Activated CD4-positive, alpha-beta T cell treated with anti-CD3 and anti-CD28 coated beads for 24 hours (primary cell): Measurements from ENCODE around the gene FBXO7.
A peak's percentile ranks its signal among the peaks of the same experiment; 100 is the strongest.
"Not testable (repeated sequence)": the region's sequence is repeated elsewhere in the genome, so short reads cannot be mapped to it uniquely, and the experiment has no call there.

Experiments used
- DNase-seq, 2 donors: peaks; one replicate each; pipeline ENCODE4 v3.0.0-alpha.2; 2020; ENCODE audit warnings: low read depth in 2 of 2

FBXO7 gene

DNA sequence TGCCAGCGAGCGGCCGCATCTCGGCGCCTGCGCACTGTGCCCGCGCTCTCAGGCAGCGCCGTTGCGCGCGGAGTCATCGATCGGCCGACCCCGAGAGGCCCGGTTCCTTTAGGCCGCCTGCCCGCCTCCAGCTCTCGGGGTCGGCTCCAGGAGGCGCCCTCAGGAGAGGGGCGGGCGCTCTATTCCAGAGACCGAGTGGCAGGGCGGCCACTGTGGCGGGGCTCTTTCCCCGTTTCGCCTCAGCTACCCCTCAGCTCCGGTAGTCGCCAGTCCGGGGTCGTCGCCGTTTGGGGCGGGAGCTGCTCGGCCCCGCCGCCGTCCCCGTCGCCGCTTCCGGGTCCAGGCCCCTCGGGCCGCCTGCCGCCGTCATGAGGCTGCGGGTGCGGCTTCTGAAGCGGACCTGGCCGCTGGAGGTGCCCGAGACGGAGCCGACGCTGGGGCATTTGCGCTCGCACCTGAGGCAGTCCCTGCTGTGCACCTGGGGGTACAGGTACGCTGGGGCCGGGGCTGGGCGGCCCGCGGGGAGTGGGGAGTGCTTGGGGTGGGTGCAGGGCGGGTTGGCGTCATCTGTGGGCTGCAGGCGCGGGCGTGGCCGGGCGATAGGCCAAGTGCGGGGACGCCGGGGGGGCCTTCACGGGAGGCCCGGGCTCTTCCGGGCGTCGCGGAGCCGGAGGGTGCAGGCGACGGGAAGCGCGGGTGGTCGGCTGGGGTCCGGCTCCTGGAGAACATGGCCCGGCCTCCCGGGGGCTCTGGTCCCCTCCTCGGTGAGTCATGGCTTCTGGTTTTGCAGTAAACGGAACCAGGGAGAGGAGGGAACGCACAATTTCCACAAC lies at the start of gene FBXO7:
Gene FBXO7, plus strand, starts transcription at position 177 of the 833 bp plus-strand sequence. Its CDS starts 192 bp downstream, at position 369.
- DNase-seq = peak; percentile 72 to 82

DNA sequence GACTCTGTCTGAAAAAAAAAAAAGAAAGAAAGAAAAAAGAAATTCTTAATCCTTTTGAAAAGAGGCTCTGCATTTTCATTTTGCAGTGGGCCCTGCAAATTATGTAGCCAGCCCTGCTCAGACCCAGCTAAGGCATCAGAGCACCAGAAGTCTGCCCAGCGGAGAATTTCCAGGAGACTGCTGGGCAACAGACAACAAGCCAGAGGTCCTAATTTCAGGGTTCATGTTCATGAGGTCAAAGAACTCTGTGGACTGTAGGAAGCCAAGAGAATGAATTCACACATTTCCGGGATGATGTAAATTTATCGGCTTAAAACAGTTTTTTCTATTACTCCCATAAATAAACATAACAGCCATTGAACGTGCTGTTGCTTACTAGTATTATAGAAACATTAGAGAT lies 47.7 kb upstream of the FBXO7 start:
- no peak for DNase-seq

DNA sequence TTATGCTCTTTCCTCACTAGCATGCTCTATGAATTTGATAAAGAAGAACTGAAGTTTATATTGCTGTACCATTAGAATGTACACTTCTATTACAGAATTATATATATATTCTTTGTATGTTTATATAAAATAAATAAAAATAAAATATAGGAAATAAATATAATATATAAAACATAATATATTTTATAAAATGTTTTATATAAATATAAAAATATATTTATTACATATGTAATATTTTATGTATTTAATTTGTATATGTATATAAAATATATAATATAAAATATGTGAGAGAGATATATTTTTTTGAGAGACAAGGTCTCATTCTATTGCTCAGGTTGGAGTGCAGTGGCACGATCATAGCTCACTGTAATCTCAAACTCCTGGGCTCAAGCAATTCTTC lies 44.3 kb upstream of the FBXO7 start:
- no peak for DNase-seq

DNA sequence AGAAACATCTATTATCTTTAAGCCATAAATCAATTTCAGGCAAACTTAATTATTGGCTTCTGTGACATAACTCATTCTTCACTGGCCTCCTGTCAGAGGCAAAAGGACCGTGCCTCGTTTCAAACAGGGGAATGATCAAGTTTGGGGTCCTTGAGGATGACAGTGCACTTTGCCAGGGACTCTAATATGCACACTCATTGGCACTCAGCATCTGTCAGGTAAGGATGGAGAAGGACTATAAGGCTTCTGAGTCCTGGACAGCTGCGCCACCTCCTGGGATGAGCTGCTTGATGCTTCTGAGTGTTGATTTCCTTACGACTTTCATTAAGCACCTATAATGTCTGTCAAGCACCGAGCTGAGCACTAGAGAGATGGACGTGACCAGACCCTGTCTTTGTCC lies 30.5 kb upstream of the FBXO7 start:
- no peak for DNase-seq

DNA sequence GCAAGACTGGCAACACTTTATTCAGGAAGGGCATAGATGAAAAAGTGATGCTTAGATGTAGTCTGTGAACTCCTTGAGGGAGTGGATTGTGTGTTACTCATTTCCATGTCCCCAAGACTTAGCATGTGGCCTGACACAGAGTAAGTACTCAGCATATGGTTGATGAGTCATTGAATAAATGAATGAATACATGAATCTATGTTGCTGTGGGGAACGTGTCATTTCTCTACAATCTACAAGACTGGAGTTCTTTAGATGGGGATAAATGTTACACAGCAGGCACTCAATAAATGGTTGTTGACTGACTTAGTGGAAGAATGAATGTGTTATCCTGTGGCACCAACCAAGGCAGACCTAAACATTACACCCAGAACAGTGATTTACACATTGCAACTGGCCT lies 28.3 kb upstream of the FBXO7 start:
- no peak for DNase-seq

DNA sequence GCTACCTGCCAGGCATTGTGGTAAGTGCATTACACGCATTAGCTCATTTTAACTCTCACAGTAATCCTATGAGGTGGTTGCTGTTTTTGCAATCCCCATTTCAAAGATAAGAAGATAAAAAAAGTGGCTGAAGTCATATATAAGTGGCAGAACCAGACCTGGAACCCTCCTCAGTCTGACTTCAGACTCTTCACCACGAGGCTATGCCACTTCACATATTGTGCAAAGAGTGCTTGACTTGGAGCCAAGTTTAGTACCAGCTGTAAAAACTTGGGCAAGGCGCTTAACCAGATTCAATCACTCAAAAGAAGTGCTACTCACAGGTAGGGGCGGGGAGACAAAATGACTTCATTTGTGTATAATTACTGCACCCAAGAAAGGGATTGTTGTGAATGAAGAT lies 25.6 kb upstream of the FBXO7 start:
- DNase-seq = no peak

DNA sequence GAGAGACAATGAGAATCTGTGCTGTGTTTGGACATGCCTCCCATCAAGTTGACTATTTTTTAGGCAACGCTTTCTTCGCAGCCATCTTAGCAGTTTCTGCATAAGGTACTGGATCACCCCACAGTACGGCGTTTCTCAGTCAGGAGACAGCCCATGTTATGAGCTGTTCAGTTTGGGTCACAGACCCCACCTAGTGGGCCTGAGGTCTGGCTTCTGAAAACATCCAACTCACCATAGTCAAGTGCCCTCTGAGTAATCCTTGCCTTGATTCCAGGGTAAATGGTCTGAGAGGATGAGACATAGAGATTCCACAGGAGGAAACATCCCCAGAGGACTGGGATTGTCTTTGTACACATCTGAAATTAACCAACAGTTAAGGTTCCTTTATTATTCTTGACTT lies 17.6 kb upstream of the FBXO7 start:
- DNase-seq = no peak

DNA sequence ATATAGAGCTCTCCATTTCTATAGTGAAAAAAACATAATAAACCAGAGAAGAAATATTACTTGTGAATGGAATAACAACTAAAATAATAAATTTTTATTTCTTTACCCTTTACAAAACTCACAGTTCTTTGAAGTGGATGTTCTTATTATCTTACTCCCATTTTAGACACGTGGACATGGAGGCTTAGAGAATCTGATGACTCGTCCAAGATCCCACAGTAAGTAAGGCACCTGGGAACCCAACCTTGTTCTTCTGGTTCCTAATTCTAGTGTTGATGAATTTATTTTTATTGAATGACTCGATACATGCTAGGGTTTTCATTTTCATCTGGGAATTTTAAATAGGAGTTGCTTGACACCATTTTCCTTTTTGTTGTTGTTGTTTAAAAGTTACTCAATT lies 12.2 kb upstream of the FBXO7 start:
- no peak for DNase-seq

DNA sequence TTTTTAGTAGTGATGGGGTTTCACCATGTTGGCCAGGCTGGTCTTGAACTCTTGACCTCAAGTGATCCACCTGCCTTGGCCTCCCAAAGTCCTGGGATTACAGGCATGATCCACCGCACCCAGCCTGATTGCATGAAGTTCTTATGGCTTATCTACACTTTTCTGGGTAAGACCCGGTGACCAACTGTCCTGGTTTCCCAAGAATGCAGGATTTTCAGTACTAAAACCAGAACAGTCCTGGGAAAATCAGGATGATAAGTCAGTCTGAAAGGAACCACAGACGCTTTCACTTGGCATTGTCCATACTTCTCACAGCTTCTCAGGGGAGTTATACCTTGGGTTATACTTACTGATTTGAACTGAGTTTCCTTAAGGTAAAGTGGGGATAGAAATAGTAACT lies 8.9 kb upstream of the FBXO7 start:
- DNase-seq = no peak

DNA sequence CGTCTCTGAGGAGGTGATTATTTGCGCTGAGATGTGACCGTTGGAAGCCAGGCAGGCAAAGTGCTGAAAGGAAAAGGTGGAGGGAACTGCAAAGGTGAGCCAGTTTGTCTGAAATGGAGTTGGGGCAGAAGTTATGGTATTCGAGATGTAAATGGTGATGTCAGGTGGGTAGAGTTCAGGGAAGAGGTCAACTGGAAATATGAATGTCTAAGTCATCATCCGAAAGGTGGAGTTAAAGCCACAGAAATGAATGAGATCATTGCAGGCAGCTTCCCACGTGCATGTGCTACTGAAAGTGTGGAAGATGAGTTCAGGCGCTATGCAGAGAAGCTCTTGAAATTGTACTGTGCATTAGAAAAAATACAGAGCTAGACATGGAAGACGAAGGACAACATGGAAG lies 8.1 kb upstream of the FBXO7 start:
- no peak for DNase-seq

DNA sequence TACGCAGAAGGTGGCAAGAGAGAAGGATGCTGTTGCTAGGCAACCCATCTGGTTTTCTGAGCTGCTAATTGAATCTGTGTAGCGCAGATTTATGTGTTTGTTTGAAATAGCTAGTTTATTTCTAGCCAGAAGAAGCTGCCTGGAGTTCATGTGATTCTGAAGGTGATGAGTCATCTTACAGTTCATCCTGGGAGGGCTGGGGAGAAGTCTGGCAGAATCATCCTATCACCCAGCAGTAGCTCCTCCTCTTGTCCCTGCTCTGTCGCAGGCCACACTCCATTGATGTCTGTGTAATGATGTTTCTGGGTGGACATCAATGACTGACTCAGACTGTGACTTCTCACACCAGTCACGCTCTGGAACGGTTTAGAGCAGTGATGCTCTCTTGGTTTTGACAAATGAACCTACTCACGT lies 4.8 kb upstream of the FBXO7 start:
- DNase-seq = no peak

DNA sequence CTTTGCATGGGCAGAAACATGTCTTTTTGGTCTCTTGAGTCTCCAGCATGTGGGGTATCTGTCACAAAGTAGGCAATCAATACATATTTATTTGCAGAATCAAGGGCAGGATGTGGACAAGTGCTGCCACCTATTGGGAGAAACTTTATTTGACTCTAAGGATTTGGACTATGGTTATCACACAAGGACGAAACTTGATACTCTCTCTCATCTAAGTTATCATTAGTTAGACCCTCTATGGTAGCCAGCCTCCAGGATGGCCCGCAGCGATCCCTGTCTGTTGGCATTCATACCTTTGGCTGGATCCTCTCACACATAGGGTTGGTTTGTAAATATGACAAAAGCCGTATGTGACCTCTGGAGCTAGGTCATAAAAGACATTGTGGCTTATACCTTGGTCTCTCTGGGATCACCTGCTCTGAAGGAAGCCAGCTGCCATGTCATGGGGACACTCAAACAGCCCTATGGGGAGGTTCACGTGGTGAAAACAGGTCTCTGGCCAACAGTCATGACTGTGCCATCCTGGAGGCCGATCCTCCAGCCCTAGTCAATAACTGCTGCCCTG lies 1.1 kb upstream of the FBXO7 start:
- peak in 1 of 2 donors; percentile 45 for DNase-seq

DNA sequence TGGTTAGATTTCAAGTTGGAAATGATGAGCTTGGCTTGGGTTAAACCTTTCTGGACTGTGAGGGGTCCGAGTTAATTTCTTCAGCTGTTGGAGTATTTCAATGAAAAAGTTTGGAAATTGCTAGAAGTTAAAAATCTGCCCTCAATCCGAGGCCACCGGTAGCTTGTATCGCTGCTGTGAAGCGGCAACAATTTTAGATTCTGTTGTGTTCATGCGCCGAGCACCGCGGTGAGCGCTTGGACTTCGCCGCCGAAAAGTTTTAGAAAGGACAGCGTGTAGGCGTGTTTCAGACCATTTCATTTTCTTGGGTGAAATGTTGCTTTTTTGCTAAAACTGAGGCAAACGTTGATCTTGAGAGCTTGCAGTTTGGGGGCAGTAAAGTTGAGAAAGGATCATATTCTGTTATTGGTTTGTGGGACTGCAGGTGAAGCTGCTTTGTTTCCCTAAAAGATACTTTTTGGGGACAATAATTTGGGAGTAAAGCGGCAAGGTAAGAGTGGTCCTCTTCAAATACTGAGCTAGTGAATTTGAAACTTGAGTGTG lies 928 bp downstream of the FBXO7 start:
- peak in 1 of 2 donors; percentile 2 for DNase-seq

DNA sequence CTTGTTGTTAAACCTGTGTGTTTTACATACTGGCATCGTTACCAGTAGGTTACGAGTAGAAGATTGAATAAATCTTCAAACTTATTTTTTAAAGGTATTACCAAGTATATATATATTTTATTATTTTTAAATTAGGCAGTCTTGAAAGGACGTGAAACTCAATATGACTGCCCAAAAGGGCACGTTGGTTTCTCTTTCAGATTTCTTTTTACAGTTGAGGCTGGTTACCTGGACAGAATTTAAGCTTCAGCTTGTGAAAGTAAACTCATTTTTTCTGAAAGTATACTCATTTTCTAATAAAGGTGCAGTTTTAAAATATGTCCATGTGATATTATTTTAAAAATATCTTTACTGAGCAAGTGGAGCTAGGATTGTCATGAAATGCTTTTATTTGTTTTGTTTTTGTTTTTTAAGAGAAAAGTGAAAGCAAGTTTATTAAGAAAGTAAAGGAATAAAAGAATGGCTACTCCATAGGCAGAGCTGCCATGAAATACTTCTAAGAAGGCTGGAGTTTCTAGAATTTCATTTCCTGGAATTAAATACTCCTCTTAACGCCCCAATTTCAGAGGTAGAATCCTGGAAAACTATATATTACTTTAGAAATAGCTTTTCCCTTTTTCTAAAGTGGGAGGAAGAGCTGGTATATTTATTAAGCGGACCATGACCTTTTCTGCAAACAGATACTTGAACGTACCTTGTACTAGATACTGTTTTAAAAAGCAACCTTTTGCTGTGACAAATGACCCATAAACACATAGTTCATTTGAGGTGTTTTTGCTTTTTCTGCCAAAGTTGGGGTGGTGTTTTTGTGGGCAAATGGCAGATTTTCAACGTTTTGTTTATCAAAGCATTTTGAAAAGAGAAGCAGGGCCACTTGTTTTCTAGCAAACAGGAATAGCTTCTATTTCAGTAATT lies 1.9 kb downstream of the FBXO7 start:
- DNase-seq = no peak

DNA sequence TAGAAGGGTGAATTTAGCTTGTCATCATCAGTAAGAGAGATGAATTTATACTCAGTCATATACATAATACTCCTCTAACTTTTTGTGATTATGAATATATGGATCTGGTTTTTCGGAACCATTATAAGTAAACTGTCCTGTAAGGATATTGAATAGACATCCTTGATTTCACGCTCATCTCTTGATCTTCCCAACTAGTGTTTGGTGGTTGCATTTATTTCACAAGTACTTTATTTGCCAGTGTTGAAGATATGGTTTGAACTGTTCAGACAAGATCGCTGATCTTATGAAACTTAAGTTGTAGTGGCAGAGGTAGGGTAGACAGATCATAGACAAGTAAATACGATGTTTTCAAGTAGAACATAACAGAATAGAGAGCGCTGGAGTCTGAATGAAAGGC lies 3.0 kb downstream of the FBXO7 start:
- DNase-seq = no peak

DNA sequence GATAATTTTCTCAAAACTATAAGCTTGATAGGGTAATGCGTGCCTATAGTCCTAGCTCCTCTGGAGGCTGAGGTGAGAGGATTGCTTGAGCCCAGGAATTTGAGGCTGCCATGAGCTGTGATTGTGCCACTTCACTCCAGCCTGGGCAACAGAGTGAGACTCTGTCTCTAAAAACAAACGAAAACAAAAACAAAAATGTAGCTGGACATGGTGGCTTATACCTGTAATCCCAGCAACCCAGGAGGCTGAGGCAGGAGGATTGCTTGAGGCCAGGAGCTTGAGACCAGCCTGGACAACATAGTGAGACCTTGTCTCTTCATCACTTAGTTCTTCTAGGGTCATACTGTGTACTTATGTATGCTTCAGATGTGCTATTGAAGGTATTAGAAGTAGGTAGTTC lies 3.9 kb downstream of the FBXO7 start:
- DNase-seq = not testable (repeated sequence)

DNA sequence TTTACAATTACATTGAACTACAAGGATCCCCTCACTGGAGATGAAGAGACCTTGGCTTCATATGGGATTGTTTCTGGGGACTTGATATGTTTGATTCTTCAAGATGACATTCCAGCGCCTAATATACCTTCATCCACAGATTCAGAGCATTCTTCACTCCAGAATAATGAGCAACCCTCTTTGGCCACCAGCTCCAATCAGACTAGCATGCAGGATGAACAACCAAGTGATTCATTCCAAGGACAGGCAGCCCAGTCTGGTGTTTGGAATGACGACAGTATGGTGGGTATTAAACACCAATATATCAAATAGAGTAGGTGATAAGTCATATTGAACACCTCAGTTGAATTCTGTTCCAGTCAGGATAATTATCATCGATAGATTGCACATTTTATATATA lies 4.4 kb downstream of the FBXO7 start:
- DNase-seq = no peak

DNA sequence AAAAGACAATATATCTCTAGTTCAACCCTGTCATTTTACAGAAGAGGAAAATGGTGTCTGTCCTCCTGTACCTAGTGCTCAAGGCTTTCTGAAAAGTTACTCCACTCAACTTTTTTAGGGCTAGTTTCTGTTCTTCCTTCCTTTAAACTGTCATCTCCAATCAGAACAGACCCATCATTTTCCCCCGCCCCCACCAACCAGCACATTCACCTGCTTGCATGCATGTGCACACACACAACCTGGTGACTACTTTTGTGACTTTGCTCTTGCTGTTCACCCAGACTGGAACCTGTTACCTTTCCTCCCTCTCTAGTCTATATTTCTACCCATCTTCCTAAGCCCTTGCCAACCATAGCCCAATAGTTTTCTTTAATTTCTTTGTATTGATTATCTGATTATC lies 5.6 kb downstream of the FBXO7 start:
- peak in 1 of 2 donors; percentile 14 for DNase-seq

DNA sequence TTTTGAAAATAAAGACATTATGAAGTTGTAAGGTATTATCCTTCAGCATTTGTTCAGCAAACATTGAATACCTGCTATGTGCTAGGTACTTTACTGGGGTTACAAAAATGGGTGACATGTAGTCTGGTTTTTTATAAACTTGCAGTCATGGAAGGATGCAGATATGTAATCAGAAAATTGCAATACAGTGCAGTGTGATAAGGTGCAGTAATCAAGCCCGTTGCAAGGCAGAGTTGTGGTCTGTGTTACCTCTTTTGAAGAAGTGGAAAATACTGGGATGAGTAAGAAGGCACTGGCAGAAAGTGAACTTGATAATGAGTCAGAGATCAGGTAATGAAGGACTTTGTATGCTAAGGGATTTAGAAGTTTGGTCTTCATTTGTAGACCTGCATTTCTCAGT lies 8.1 kb downstream of the FBXO7 start:
- peak in 1 of 2 donors; percentile 7 for DNase-seq

DNA sequence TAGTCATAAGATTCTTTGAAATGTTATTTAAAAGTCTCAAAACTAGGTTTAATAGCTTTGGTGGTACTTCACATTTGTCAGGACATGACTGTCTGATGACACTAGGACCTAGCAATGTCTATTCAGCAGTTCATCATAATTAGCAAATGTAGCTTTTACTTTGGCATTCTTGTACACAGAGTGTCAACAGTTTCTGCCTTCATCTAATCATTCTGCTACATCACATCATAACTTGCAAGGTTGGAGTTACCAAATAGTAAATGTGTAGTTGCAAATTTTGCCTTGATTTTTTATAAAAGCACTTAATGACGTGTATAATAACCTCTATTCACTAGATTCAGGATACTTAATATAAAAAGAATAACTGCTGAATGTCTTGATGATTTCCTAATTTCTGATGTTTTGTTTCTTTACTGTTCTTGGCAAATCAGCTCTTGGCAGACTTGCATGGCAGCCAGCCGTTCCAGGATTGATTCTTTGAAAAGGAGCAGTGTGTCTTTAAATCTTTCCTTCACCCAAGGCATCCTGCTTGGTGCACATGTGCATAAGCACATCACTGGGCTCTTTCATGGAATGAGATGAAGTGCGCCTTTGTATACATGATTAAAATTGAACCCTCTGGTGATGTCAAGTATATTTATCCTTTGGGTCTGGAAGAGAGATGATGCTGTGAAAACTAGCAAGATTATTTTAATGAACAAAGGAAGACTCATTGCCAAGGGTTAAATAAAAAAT lies 12.2 kb downstream of the FBXO7 start:
- no peak for DNase-seq

DNA sequence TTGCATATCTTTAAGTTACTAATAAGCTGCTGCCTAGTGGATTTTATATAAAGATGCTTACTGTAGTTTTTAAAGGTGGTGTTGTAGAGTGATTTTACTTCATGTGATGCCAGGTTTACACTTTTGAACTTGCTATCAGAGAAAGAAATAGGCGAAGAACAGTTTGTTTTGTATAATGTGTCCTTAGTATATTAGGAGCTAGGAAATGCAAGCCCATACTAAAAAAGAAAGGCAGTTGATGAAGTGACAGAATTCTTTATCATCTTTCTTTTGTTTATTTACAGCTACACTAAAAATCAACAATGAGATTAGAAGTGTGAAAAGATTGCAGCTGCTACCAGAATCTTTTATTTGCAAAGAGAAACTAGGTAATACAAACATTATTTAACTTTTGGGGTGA lies 12.8 kb downstream of the FBXO7 start:
- DNase-seq = no peak

DNA sequence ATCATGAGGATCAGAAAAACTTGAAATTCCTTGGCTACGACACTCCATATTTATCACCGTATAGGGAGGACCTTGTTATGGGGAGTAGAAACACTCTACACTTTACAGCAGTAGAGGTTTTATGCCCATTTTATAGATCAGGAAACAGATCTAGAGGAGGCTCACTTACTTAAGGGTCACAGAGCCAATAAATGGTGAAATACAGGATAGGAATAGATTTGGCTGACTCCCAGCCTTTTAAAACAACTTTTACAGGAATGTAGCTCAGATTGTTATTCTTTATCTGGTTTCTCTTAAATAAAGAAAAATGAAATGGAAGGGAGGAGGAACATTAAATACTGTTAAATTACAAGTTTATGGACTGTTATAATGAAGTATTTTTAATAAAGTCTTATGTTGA lies 14.8 kb downstream of the FBXO7 start:
- DNase-seq = no peak
